GM18870 (cell line): ENCODE measurements around the gene CXorf49.
"Not testable (repeated sequence)": the region's sequence is repeated elsewhere in the genome, so short reads cannot be mapped to it uniquely, and the experiment has no call there.

ENCODE experiments used
- ATAC-seq: cut with Tn5 transposase; IDR thresholded peaks from one replicate; pipeline ENCODE4 v1.9.1; 2021; ENCODE audit warnings: moderate library complexity; ENCODE audit not compliant: unreplicated experiment

CXorf49 gene

DNA sequence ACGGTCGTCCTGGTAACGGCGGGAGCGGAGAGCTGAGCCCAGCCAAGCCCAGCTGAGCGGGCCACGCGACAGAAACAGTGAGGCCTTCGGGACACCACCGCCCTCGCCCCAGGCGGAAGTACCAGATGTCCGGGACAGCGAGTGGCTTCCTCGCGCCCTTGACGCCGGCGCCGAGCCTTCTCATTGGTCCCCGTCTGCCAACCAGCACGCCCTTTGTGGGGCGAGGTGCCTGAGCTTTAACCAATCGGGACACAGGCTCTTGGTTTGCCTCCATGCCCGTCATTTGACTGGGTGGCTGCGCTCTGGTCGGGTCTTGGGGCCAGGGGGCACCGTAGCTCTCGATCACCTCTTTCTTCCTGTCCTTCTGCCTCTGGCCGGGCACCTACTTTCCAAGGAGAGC lies at the start of gene CXorf49:
CXorf49 (minus strand) TSS at position 101 of the 400 bp plus-strand sequence. CDS start 134 bp downstream, outside the sequence.
- not testable (repeated sequence) for ATAC-seq

DNA sequence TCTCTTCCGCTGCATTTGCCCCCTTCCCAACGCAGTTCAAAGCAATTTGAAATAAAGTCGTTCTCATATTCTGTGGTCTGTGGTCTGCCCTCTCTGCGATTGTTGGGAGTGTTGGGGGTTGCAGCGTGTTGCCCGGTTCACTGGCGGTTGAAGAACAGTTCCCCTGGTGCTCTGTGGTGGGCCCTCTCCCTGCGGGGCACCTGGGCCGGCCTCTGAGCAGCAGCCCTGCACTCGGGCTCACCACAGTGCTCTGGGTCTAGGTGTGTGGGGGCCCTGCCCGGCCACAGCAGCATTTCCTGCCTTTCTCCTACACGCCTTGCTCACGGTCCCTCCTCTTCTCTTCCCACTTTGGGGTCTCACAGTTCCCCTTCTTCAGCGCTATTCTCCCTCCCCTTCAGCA lies 49.0 kb upstream of the CXorf49 start:
- ATAC-seq = not testable (repeated sequence)

DNA sequence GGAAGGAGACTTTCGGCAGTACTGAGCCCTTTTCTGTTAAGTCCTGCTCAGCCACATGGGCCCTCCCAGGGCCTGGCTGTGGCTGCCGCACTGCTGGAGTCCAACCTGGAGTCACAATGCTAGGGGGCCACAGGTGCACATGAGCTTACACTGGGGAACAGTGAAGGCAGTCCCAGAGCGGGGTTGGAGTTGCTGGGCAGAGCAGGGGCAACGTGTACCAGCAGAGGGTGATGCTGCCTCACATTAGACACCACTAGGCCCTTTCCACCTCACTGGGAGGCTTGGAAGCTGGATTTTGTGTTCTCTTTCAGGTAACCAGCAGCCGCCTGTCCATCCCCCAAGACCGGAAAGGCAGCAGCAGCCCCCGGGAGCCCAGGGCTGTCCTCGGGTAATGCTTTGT lies 47.5 kb upstream of the CXorf49 start:
- ATAC-seq = not testable (repeated sequence)

DNA sequence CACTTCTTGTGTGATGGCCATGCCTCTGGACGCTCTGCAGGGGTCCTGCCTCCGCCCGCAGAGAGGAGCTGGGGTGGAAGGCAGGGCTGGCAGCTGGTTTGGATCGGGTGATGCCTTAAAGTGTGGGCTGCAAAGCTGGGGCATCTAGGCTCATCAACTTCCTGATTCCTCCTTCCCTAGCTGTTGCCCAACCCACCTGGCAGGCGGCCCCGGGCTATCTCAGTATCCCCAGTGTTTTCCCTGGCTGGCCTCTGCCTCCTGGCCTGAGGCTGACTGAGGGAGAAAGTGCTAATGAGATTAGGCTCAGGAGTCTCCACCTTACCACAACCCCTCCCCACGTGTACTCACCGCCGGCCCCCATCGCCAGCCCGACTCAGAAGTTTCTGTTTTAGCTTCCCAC lies 46.7 kb upstream of the CXorf49 start:
- ATAC-seq = not testable (repeated sequence)

DNA sequence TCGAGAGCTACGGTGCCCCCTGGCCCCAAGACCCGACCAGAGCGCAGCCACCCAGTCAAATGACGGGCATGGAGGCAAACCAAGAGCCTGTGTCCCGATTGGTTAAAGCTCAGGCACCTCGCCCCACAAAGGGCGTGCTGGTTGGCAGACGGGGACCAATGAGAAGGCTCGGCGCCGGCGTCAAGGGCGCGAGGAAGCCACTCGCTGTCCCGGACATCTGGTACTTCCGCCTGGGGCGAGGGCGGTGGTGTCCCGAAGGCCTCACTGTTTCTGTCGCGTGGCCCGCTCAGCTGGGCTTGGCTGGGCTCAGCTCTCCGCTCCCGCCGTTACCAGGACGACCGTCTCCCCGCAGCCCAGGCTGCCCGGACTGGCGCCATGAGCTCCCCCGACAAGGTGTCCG lies 45.0 kb upstream of the CXorf49 start, which contains the start of gene CXorf49B:
CXorf49B (plus strand) TSS at position 301 of the 400 bp plus-strand sequence; CDS start at position 376, 75 bp downstream.
- ATAC-seq = not testable (repeated sequence)

- not testable (repeated sequence) for ATAC-seq
Measured at GRCh38 chrX:71760688-71761281, 42.7 kb upstream of the CXorf49 start.

GRCh38 chrX:71720289-71720886 lies 2.3 kb upstream of the CXorf49 start:
- ATAC-seq = not testable (repeated sequence)

DNA sequence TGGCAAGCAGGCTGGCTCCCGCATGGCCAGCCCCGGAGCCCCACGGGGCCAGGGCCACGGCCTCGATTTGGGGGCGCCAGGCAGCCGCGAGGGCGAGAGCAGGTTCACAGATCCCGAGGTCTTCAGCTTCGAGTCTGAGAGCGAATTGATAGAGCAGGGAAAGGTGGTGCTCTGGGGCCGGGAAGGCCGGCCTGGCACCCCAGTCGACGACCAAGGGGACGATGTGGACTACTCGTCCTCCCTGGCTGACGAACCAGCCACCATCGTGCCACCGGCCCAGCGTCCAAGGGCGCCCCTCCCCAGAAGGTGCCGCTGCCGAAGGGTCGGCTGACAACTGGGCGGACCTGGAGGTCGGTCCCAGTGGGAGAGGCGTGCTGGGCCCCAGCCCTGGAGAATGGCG lies 1.1 kb upstream of the CXorf49 start:
- ATAC-seq = not testable (repeated sequence)

DNA sequence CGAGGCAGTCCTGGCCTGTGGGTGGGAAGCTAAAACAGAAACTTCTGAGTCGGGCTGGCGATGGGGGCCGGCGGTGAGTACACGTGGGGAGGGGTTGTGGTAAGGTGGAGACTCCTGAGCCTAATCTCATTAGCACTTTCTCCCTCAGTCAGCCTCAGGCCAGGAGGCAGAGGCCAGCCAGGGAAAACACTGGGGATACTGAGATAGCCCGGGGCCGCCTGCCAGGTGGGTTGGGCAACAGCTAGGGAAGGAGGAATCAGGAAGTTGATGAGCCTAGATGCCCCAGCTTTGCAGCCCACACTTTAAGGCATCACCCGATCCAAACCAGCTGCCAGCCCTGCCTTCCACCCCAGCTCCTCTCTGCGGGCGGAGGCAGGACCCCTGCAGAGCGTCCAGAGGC lies 1.8 kb downstream of the CXorf49 start:
- ATAC-seq = not testable (repeated sequence)

DNA sequence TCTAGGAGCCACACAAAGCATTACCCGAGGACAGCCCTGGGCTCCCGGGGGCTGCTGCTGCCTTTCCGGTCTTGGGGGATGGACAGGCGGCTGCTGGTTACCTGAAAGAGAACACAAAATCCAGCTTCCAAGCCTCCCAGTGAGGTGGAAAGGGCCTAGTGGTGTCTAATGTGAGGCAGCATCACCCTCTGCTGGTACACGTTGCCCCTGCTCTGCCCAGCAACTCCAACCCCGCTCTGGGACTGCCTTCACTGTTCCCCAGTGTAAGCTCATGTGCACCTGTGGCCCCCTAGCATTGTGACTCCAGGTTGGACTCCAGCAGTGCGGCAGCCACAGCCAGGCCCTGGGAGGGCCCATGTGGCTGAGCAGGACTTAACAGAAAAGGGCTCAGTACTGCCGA lies 2.5 kb downstream of the CXorf49 start:
- ATAC-seq = not testable (repeated sequence)

- ATAC-seq = not testable (repeated sequence)
Measured at GRCh38 chrX:71714064-71714463, 4.0 kb downstream of the CXorf49 start.

DNA sequence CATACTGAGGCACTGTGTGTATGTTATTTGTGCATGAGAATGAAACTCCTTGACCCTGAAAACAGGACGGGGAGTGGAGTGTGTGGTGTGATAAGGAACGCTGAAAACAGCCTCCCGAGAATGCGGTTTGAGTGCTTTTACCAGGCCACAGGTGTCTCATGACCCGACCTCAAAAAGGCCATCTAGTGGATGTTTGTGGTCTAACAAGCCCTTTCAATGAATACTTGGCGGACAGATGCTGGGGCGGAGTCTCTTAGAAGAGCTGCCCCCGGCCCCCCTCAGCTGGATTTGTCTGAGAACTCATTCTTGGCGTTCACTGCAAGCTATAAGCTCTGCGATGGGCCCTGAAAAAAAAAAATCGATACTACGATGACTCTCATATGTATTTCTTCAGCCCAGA lies 15.2 kb downstream of the CXorf49 start:
- not testable (repeated sequence) for ATAC-seq

DNA sequence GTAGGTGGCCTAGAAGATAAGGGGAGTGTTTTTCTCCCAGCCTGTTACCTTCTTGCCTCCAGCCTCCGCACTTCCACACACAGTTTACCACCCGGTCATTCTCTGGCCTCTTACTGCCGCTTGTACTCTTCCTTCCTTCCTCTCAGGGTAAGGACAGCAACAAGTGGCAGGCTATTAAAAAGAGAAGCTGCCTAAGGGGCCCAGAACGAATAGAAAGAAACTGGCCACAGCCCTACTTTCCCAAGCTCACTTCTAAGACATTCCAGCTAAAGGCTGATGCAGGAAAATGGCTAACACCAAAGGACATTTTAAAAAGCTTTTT lies 19.1 kb downstream of the CXorf49 start:
- not testable (repeated sequence) for ATAC-seq

- not testable (repeated sequence) for ATAC-seq
Measured at GRCh38 chrX:71698299-71699022, 19.6 kb downstream of the CXorf49 start.

DNA sequence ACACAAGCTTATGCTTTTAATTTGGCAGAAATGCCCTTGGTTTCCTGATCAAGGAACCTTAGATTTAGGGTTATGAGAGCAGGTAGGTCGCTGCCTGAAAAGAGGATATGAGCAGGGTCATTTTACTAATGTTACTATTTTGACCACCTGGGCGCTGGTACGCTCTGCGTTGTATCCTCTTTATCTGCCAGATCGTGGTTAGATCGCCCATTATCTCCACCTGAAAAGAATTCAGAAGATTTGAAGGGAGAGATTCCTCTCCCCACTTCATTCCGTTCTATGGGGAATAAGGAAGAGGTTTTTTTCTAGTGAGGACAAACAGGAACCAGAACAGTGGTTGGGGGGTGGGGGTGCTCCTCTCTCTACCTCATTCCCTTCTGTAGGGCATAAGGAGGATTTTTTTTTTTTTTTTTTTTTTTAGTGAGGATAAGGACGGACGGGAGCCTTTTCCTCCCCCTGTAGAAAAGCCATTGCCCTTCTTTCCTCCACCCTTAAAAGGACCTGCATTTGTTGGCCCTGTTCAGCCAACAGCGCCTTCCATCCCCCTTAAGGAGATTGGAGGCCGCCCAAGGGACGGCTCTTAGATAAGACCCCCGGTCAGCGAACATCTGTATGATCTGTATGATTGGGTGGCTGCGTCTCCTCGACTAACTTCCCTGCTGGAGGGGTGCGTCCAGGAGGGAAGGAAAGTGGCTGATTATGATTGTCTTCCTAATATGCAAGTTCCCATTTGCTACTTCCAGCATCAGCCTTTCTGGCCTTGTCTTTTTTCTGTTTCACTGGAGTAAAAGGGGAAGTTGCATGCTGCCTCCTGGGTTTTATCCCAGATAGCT lies 20.4 kb downstream of the CXorf49 start:
- peak; percentile 44 for ATAC-seq

DNA sequence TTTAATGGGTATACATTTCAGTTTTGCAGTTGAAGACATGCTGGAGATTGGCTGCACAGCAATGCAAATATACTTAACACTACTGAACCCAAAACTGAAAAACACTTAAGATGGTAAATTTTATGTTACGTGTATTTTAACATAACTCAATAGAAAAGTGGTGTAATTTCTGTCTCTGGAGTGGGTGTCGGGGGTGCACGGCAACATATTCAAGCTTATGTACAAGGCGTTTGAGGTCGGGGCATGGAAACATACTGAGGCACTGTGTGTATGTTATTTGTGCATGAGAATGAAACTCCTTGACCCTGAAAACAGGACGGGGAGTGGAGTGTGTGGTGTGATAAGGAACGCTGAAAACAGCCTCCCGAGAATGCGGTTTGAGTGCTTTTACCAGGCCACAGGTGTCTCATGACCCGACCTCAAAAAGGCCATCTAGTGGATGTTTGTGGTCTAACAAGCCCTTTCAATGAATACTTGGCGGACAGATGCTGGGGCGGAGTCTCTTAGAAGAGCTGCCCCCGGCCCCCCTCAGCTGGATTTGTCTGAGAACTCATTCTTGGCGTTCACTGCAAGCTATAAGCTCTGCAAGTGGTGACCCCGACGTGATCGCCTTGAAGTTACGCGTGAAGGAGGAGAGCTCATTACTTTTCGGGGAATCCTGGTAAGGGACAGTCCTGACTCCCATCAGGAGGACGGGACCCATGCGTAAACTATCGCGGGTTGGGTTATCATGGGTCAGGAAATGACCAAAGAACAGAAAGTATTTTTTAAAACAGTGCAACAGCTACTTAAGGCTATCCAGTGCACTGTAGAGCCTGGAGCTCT lies 21.2 kb downstream of the CXorf49 start:
- ATAC-seq = peak; percentile 68

DNA sequence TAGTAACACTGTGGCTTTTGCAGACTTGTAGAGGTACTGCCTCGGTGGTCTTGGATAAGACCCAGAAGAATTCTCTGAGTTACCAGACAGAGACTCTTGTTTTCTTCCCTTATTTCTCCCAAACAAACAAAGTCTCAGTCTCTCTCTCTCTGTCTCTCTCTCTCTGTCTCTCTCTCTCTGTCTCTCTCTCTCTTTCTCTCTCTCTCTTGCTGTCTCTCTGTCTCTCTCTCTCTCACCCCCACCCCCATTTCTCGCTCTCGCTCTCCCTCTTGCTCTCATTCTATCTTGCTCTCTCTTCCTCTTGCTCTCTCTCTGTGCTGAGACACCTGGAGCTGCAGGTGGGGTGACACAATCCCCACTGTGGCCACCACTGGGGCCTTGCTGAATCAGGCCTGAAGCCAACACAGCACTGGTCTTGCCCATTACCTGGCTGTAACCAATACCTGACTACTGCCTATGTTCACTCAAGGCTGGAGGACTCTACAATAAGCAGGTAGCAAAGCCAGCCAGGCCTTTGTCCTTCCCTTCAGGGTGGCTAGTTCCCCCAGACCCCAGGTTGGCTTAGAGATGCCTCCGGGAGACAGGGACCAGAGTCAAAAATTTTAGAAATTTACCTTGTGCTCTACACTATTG lies 38.4 kb downstream of the CXorf49 start:
- no peak for ATAC-seq

GRCh38 chrX:71677195-71677594 lies 40.9 kb downstream of the CXorf49 start:
- not testable (repeated sequence) for ATAC-seq

- not testable (repeated sequence) for ATAC-seq
Measured at GRCh38 chrX:71676068-71676795, 41.9 kb downstream of the CXorf49 start.
